PC-9 (cell line): ENCODE measurements around the gene SAMM50. TPM values are rescaled to one million over a fixed set of nuclear protein-coding genes. Genes with fewer than 3 reads are reported as not detected.

Experiments
- BruUV-seq: library from RNA; stranded (reverse); fragments of 400-500 nt; replicated peaks from 2 replicates; lab custom pipeline; 2021; lab: Mats Ljungman, UMichigan
- CTCF ChIA-PET: fragments of 300-600 bp; sonication (Branson Sonifier 250); formaldehyde crosslinking; loops from one replicate; lab custom pipeline; 2022; ENCODE audit warnings: antibody characterized with exemption; lab: Charles Lee
- POLR2A ChIA-PET: fragments of 300-600 bp; sonication (Branson Sonifier 250); formaldehyde crosslinking; loops from one replicate; lab custom pipeline; 2022; ENCODE audit warnings: antibody characterized with exemption; ENCODE audit not compliant: unreplicated experiment; lab: Charles Lee
- DNase-seq, 2 experiments: peaks; one replicate each; pipeline versions ENCODE4 v3.0.0 to v3.0.0-alpha.2; 2015 to 2022; ENCODE audit warnings: mixed read lengths in 1 of 2
- H2AFZ ChIP-seq: fragments of 200-600 bp; sonication (generic); 2 replicates; pipeline ENCODE4 v1.8.1; 2017; ENCODE audit warnings: antibody characterized with exemption
- H3F3A ChIP-seq: fragments of 200-600 bp; sonication (generic); 2 replicates; pipeline ENCODE4 v1.8.1; 2017; ENCODE audit warnings: antibody characterized with exemption, mild to moderate bottlenecking, low read depth; ENCODE audit not compliant: insufficient read depth
- H3K27ac ChIP-seq: fragments of 200-600 bp; sonication (generic); 2 replicates; pipeline ENCODE4 v1.6.1; 2016; ENCODE audit warnings: mixed run types
- H3K27me3 ChIP-seq: fragments of 200-600 bp; sonication (generic); 2 replicates; pipeline ENCODE4 v1.6.1; 2016; ENCODE audit warnings: low read depth, mixed run types; ENCODE audit not compliant: insufficient read depth
- H3K36me3 ChIP-seq: fragments of 200-600 bp; sonication (generic); 2 replicates; pipeline ENCODE4 v1.6.1; 2016; ENCODE audit warnings: low read depth, mixed run types
- H3K4me1 ChIP-seq: fragments of 200-600 bp; sonication (generic); replicated peaks from 2 replicates; pipeline ENCODE4 v1.6.1; 2016; ENCODE audit warnings: mixed run types; ENCODE audit not compliant: insufficient read depth
- H3K4me2 ChIP-seq: fragments of 200-600 bp; sonication (generic); 2 replicates; pipeline ENCODE4 v1.6.1; 2017; ENCODE audit warnings: mixed run types
- H3K4me3 ChIP-seq: fragments of 200-600 bp; sonication (generic); 2 replicates; pipeline ENCODE4 v1.6.1; 2016; ENCODE audit warnings: mixed run types
- H3K79me2 ChIP-seq: fragments of 200-600 bp; sonication (generic); 2 replicates; pipeline ENCODE4 v1.6.1; 2017; ENCODE audit warnings: low read depth, mixed run types
- H3K9me2 ChIP-seq: fragments of 200-600 bp; sonication (generic); 2 replicates; pipeline ENCODE4 v1.8.1; 2017; ENCODE audit warnings: mild to moderate bottlenecking; ENCODE audit not compliant: insufficient read depth
- H3K9me3 ChIP-seq: fragments of 200-600 bp; sonication (generic); 2 replicates; pipeline ENCODE4 v1.8.1; 2016; ENCODE audit warnings: low read depth; ENCODE audit not compliant: insufficient read depth
- H4K20me1 ChIP-seq: fragments of 200-600 bp; sonication (generic); 2 replicates; pipeline ENCODE4 v1.8.1; 2017; ENCODE audit not compliant: insufficient read depth
- EZH2 ChIP-seq: fragments of 200-600 bp; sonication (generic); IDR thresholded peaks from 2 replicates; pipeline ENCODE4 v1.8.0; 2017; ENCODE audit warnings: antibody characterized with exemption, low read depth
- intact Hi-C: fragments of 100-400 bp; cut with micrococcal nuclease; formaldehyde crosslinking; loops from one replicate; pipeline ENCODE4 v1.10.0; 2022; ENCODE audit not compliant: unreplicated experiment
- total RNA-seq: library from RNA; stranded (reverse); gene quantifications from 2 replicates; pipeline ENCODE4 v1.2.3, GENCODE V29; 2021
- TF ChIP-seq, protein P1 (sequence below): fragments of 200-600 bp; sonication (generic); conservative IDR thresholded peaks from 2 replicates; pipeline ENCODE4 v1.6.1; 2017; ENCODE audit warnings: mixed run types, antibody characterized with exemption, mild to moderate bottlenecking, moderate library complexity

The SAMM50 gene
- total RNA-seq, 1 experiment from 2014 or later = 73.9 TPM

DNA sequence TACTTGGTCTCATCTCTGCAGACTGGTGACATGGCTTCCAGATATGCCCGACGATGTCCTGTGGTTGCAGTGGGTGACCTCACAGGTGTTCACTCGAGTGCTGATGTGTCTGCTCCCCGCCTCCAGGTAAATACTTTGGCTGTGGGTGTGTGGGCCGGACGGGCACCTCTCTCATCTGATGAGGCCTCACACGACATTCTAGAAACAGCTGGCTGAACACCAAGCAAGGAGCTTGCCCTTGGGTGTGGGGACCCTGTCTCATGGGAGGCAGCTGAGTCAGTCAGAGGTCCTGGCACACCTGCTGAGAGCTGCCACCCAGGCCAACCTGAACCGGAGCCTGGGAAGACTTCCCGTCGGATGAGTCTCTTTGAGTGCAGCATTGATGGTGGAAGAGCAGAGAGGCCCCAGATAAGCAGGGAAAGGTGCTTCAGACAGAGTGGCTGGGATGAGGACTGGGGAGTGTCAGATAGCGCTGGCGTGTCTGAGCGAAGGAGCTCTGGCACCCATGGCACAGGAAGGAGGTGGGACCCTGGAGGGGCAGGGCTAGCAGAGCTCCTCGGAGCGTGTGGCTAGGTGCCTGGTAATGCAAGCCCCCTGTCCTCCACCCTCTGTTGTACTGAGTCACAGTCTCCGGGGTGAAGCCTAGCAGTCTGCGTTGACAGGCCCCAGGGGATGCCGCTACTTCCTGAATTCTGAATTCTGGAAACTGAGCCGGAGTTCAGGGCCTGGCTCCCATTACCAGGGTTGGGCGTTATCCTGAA is 10.4 kb upstream of the SAMM50 start:
- CTCF ChIA-PET = interaction anchor here (0.8 to 1.3 kb wide), 2 partner anchors 62 kb away, joined by 4 to 9 read pairs; no protein-coding TSS in a partner anchor
- no TSS peak for BruUV-seq
- intact Hi-C loops = loop anchor here (5.0 kb wide), 1 partner anchor 58 kb away; no protein-coding TSS in a partner anchor

DNA sequence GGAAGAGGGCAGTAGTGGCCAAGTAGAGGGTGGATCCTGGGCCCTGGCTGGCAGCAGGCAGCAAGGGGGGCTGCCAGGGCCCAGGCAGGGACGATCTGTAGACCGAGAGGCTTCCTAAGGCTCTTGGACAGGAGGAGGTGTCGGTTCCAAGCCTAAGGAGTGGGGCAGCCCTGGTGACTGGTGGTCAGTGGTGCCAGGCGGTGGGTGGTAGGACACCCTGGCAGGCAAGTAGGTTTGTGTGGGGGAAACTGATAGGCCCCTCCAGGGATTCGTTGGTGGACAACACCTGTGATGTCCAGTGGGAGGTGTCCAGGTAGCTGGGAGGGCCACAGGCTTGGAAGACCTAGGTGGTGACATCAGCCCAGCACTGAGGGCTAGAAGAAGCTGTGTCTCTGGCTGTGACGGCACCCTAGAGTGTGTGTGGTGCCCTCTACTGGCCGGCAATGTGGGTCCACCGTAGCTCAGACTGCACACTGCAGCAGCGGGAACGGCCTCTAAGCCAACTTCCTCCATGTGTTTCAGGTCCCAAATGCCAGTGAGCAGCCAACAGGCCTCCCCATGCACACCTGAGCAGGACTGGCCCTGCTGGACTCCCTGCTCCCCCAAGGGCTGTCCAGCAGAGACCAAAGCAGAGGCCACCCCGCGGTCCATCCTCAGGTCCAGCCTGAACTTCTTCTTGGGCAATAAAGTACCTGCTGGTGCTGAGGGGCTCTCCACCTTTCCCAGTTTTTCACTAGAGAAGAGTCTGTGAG is 9.4 kb upstream of the SAMM50 start:
- Histone ChIP-seq H4K20me1 (peaks cover 5% of the 10 kb centered on the region; the same call in 1 of the 2 replicates), H3K36me3 (no peaks in the 10 kb centered on the region), H3K27me3 (no peaks in the 10 kb centered on the region), H3K9me3 (no peaks in the 10 kb centered on the region), H3K79me2 (no peaks in the 10 kb centered on the region), H3K4me1 (no peaks in the 10 kb centered on the region), H3F3A (peaks cover 7% of the 10 kb centered on the region; the same call in 1 of the 2 replicates), H3K27ac (no peak overlapping the region), H3K4me2 (no peak overlapping the region), H2AFZ (no peak overlapping the region), H3K4me3 (no peak overlapping the region), H3K9me2 (no peaks in the 10 kb centered on the region)
- CTCF ChIA-PET = interaction anchor here (0.6 to 1.3 kb wide), 6 partner anchors 21 to 1280 kb away, joined by 3 to 9 read pairs (median 4); partner anchors contain the start of gene PNPLA3
- POLR2A ChIA-PET = no interaction called here
- TF ChIP-seq EZH2 = no peak
- TF ChIP-seq, protein P1, sequence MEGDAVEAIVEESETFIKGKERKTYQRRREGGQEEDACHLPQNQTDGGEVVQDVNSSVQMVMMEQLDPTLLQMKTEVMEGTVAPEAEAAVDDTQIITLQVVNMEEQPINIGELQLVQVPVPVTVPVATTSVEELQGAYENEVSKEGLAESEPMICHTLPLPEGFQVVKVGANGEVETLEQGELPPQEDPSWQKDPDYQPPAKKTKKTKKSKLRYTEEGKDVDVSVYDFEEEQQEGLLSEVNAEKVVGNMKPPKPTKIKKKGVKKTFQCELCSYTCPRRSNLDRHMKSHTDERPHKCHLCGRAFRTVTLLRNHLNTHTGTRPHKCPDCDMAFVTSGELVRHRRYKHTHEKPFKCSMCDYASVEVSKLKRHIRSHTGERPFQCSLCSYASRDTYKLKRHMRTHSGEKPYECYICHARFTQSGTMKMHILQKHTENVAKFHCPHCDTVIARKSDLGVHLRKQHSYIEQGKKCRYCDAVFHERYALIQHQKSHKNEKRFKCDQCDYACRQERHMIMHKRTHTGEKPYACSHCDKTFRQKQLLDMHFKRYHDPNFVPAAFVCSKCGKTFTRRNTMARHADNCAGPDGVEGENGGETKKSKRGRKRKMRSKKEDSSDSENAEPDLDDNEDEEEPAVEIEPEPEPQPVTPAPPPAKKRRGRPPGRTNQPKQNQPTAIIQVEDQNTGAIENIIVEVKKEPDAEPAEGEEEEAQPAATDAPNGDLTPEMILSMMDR = peak; percentile 72
- intact Hi-C loops = loop anchor here (5.0 kb wide), 1 partner anchor 59 kb away; no protein-coding TSS in a partner anchor
- peak in 1 of 2 experiments; percentile 49 for DNase-seq
- no TSS peak for BruUV-seq

More for the DNA sequence above, 10.4 kb upstream of the SAMM50 start:
- no peak overlapping the region for H3K4me2 ChIP-seq
- no peak overlapping the region for H2AFZ ChIP-seq
- DNase-seq = peak in 1 of 2 experiments; percentile 71
- no peaks in the 10 kb centered on the region for H3K9me2 ChIP-seq
- H3K9me3 ChIP-seq = no peaks in the 10 kb centered on the region
- H3F3A ChIP-seq = no peaks in the 10 kb centered on the region; the same call in 1 of the 2 replicates
- H3K27me3 ChIP-seq = no peaks in the 10 kb centered on the region
- no peak overlapping the region for H3K4me3 ChIP-seq
- TF ChIP-seq, protein P1 = no peak
- TF ChIP-seq EZH2 = no peak
- H3K4me1 ChIP-seq = no peaks in the 10 kb centered on the region
- H4K20me1 ChIP-seq = peaks cover 5% of the 10 kb centered on the region; the same call in 1 of the 2 replicates
- no peaks in the 10 kb centered on the region for H3K79me2 ChIP-seq
- 0 out of 2 replicates have a peak, but pooled peaks cover 4% of the 10 kb centered on the region for H3K36me3 ChIP-seq
- POLR2A ChIA-PET = no interaction called here
- H3K27ac ChIP-seq = no peak overlapping the region

DNA sequence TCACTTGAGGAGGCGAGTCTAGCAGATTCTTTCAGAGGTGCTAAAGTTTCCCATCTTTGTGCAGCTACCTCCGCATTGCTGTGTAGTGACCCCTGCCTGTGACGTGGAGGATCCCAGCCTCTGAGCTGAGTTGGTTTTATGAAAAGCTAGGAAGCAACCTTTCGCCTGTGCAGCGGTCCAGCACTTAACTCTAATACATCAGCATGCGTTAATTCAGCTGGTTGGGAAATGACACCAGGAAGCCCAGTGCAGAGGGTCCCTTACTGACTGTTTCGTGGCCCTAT is 8.9 kb upstream of the SAMM50 start:
- Histone ChIP-seq H3K27ac (no peak overlapping the region), H4K20me1 (peaks cover 5% of the 10 kb centered on the region; the same call in 1 of the 2 replicates), H3K4me1 (no peaks in the 10 kb centered on the region), H3K27me3 (no peaks in the 10 kb centered on the region), H3K9me3 (no peaks in the 10 kb centered on the region), H3K4me2 (no peak overlapping the region), H3K9me2 (no peaks in the 10 kb centered on the region), H2AFZ (no peak overlapping the region), H3K4me3 (no peak overlapping the region), H3K36me3 (no peaks in the 10 kb centered on the region), H3K79me2 (no peaks in the 10 kb centered on the region), H3F3A (peaks cover 7% of the 10 kb centered on the region; the same call in 1 of the 2 replicates)
- ChIA-PET CTCF (interaction anchor here (0.6 to 1.3 kb wide), 5 partner anchors 23 to 1280 kb away, joined by 3 to 9 read pairs (median 4); partner anchors contain the start of gene PNPLA3), POLR2A (interaction anchor here (0.6 kb wide), 1 partner anchor 135 kb away, joined by 3 read pairs; the partner anchor contains the start of gene EFCAB6)
- no TSS peak for BruUV-seq
- DNase-seq = no peak
- intact Hi-C loops = loop anchor here (5.0 kb wide), 1 partner anchor 59 kb away; no protein-coding TSS in a partner anchor
- TF ChIP-seq, protein P1 = no peak
- TF ChIP-seq EZH2 = no peak
